ENCODE results near the gene DDX1.

Gene DDX1

GRCh38 chr2:15642011-15642814, 50.5 kb downstream of the DDX1 start:
- FAIRE-seq (no peak), DNase-seq (ENCODE audit: insufficient read length, low spot score) (no peak)

- FAIRE-seq (no peak), DNase-seq (ENCODE audit: insufficient read length, low spot score) (no peak)
These were observed 51.3 kb downstream of the DDX1 start for GRCh38 chr2:15642815-15643500.

- FAIRE-seq (no peak), DNase-seq (ENCODE audit: insufficient read length, low spot score) (no peak)
These were observed 52.3 kb downstream of the DDX1 start for GRCh38 chr2:15643791-15644585.

GRCh38 chr2:15645300-15645699, 53.6 kb downstream of the DDX1 start:
- DNase-seq (ENCODE audit: insufficient read length, low spot score) (no peak), FAIRE-seq (no peak)

- FAIRE-seq = no peak
- DNase-seq (ENCODE audit: insufficient read length, low spot score) = no peak
These were observed 54.2 kb downstream of the DDX1 start for GRCh38 chr2:15645720-15646385.

- FAIRE-seq = no peak
- DNase-seq (ENCODE audit: insufficient read length, low spot score) = no peak
These were observed 55.0 kb downstream of the DDX1 start for GRCh38 chr2:15646661-15647060.

GRCh38 chr2:15647622-15648590, 56.2 kb downstream of the DDX1 start:
- no peak for DNase-seq (ENCODE audit: insufficient read length, low spot score)
- no peak for FAIRE-seq

- FAIRE-seq (no peak), DNase-seq (ENCODE audit: insufficient read length, low spot score) (no peak)
These were observed 57.2 kb downstream of the DDX1 start for GRCh38 chr2:15648593-15649525.

GRCh38 chr2:15649561-15650255, 58.0 kb downstream of the DDX1 start:
- FAIRE-seq (no peak), DNase-seq (ENCODE audit: insufficient read length, low spot score) (no peak)

GRCh38 chr2:15650616-15651366, 59.1 kb downstream of the DDX1 start:
- DNase-seq (ENCODE audit: insufficient read length, low spot score) (no peak), FAIRE-seq (no peak)

- no peak for FAIRE-seq
These were observed 59.7 kb downstream of the DDX1 start for GRCh38 chr2:15651367-15651727.

GRCh38 chr2:15652252-15652651, 60.6 kb downstream of the DDX1 start:
- FAIRE-seq = no peak
- DNase-seq (ENCODE audit: insufficient read length, low spot score) = no peak

More at GRCh38 chr2:15651367-15651727, 59.7 kb downstream of the DDX1 start:
- DNase-seq (ENCODE audit: insufficient read length, low spot score) = no peak

- no peak for DNase-seq (ENCODE audit: insufficient read length, low spot score)
- no peak for FAIRE-seq
These were observed 61.1 kb downstream of the DDX1 start for GRCh38 chr2:15652801-15653200.

GRCh38 chr2:15653806-15654726, 62.4 kb downstream of the DDX1 start:
- no peak for FAIRE-seq

GRCh38 chr2:15654727-15655073, 63.0 kb downstream of the DDX1 start:
- no peak for FAIRE-seq
- DNase-seq (ENCODE audit: insufficient read length, low spot score) = no peak

More at GRCh38 chr2:15653806-15654726, 62.4 kb downstream of the DDX1 start:
- DNase-seq (ENCODE audit: insufficient read length, low spot score) = no peak

GRCh38 chr2:15655123-15655887, 63.6 kb downstream of the DDX1 start:
- FAIRE-seq = no peak
- no peak for DNase-seq (ENCODE audit: insufficient read length, low spot score)
